K562 (cell line): ENCODE measurements around the gene PRKRIP1. TPM values are rescaled to one million over a fixed set of nuclear protein-coding genes. Genes with fewer than 3 reads are reported as not detected.

Experiments used
- BCLAF1 ChIP-seq, 2 experiments: fragments of 450-650 bp in 1 of 2; IDR thresholded peaks; 2 replicates each; pipeline ENCODE4 v1.6.1; 2011 to 2017; ENCODE audit warnings: low read depth in 2 of 2, antibody characterized with exemption in 1 of 2, borderline replicate concordance in 1 of 2, low read length in 1 of 2, mild to moderate bottlenecking in 1 of 2, mixed read lengths in 1 of 2; ENCODE audit not compliant: control insufficient read depth in 1 of 2
- CAMTA2 ChIP-seq: fragments of 250-450 bp; sonication (Bioruptor Pico); conservative IDR thresholded peaks from 2 replicates; pipeline ENCODE4 v1.5.1; 2022
- CREB3 ChIP-seq: fragments of 450-650 bp; conservative IDR thresholded peaks from 2 replicates; pipeline ENCODE4 v1.6.1; 2016; ENCODE audit warnings: missing genetic modification characterization, low read depth, mild to moderate bottlenecking, missing compliant biosample characterization, moderate library complexity
- E2F5 ChIP-seq: sonication (generic); formaldehyde crosslinking; IDR thresholded peaks from 2 replicates; pipeline ENCODE4 v1.8.0; 2022; ENCODE audit warnings: mild to moderate bottlenecking, missing genetic modification reagents
- FOXJ3 ChIP-seq: sonication (generic); formaldehyde crosslinking; IDR thresholded peaks from 2 replicates; pipeline ENCODE4 v1.4.0; 2020; ENCODE audit warnings: mild to moderate bottlenecking, missing genetic modification reagents
- GTF2F1 ChIP-seq: IDR thresholded peaks from 2 replicates; pipeline ENCODE4 v1.6.1; 2011; ENCODE audit warnings: low read depth, low read length, improper control_type of control experiment
- MAX ChIP-seq: sonication (generic); formaldehyde crosslinking; IDR thresholded peaks from 2 replicates; pipeline ENCODE4 v1.9.0; 2022; ENCODE audit warnings: mild to moderate bottlenecking, missing genetic modification reagents
- POLR2A ChIP-seq: fragments of 450-650 bp; conservative IDR thresholded peaks from 2 replicates; pipeline ENCODE4 v1.6.1; 2016
- POLR2G ChIP-seq: fragments of 200-400 bp; formaldehyde crosslinking; IDR thresholded peaks from 2 replicates; pipeline ENCODE4 v1.6.1; 2017; ENCODE audit warnings: low read depth, mild to moderate bottlenecking, antibody characterized with exemption, low read length, moderate library complexity
- POLR3G ChIP-seq: IDR thresholded peaks from 2 replicates; pipeline ENCODE4 v1.6.1; 2011; ENCODE audit not compliant: insufficient read length, insufficient replicate concordance; ENCODE audit errors: extremely low read depth
- RERE ChIP-seq: sonication (generic); formaldehyde crosslinking; IDR thresholded peaks from 2 replicates; pipeline ENCODE4 v1.8.0; 2023; ENCODE audit warnings: missing genetic modification reagents, mild to moderate bottlenecking, borderline replicate concordance
- SP2 ChIP-seq: IDR thresholded peaks from 2 replicates; pipeline ENCODE4 v1.6.1; 2011; ENCODE audit warnings: mild to moderate bottlenecking, low read depth, low read length, moderate library complexity; ENCODE audit not compliant: poor library complexity, severe bottlenecking; ENCODE audit errors: extremely low read depth
- polyA plus RNA-seq, 8 experiments: library from polyadenylated mRNA; depleted of rRNA in 4 of 8; stranded (reverse) in 5 of 8; unstranded in 3 of 8; fragments of >200 nt; fragmentation: Nextera tagmentation in 2 of 8; fragmentation: Illumina TruSeq in 1 of 8; extraction: Ambion mirVana in 2 of 8; extraction: Trizol in 1 of 8; gene quantifications; 2 replicates each; pipeline versions ENCODE4 v1.2.1 to v1.2.3, GENCODE V29; 2011 to 2014; ENCODE audit warnings: inconsistent platforms in 1 of 8, missing spikeins in 1 of 8
- total RNA-seq, 7 experiments: library from RNA; depleted of rRNA in 6 of 7; stranded (reverse); fragments of >200 nt in 6 of 7; fragmentation: Illumina TruSeq in 2 of 7; extraction: Trizol in 2 of 7; gene quantifications; 2 replicates each; pipeline versions ENCODE4 v1.2.1 to v1.2.3, GENCODE V29; 2011 to 2021; ENCODE audit warnings: low replicate concordance in 1 of 7

Gene PRKRIP1
- total and polyA plus RNA-seq, 9 of the 15 experiments (the other 6 are each of a cell fraction or from before 2014, with no cell fraction given) = 14.9 to 52.1 (median 19.8) TPM

- no peak for TF ChIP-seq GTF2F1
- no peak for TF ChIP-seq CREB3 (tag)
- no peak for TF ChIP-seq POLR2A
- TF ChIP-seq POLR2G = no peak
- no peak for TF ChIP-seq BCLAF1 (IDR thresholded peaks at IDR 0.05; ENCODE audit: borderline replicate concordance in 1 of 2, control insufficient read depth in 1 of 2, low read depth in 2 of 2, low read length in 1 of 2)
- no peak for TF ChIP-seq MAX (CRISPR knock-in tag)
- no peak for TF ChIP-seq E2F5 (CRISPR knock-in tag)
- no peak for TF ChIP-seq POLR3G
- no peak for TF ChIP-seq SP2
- TF ChIP-seq RERE = no peak
- no peak for TF ChIP-seq FOXJ3 (CRISPR knock-in tag)
- no peak for TF ChIP-seq CAMTA2 (CRISPR knock-in tag)
These were observed 37.9 kb downstream of the PRKRIP1 start (continued) for GRCh38 chr7:102434039-102434486.
